K562 (cell line): ENCODE measurements around the gene NTM. TPM values are rescaled to one million over a fixed set of nuclear protein-coding genes. Genes with fewer than 3 reads are reported as not detected.

ENCODE experiments used
- ATAC-seq: fragments of 200-7000 bp; cut with Tn5 transposase; 3 replicates; pipeline ENCODE4 v1.9.1; 2020; ENCODE audit warnings: moderate library complexity
- BruUV-seq: library from RNA; stranded (reverse); fragments of 400-500 nt; replicated peaks from 2 replicates; lab custom pipeline; 2021; lab: Mats Ljungman, UMichigan
- CTCF ChIA-PET: fragments of 300-600 bp; formaldehyde crosslinking; extraction: SDS; loops from one replicate; lab custom pipeline; 2021; ENCODE audit warnings: low intra/inter-chr PET ratio; lab: Yijun Ruan, JAX
- POLR2A ChIA-PET: fragments of 300-600, 350-650 bp; sonication (Branson Sonifier 250); formaldehyde crosslinking; extraction: SDS; loops from one replicate; lab custom pipeline; 2021; ENCODE audit warnings: antibody characterized with exemption, inconsistent platforms; lab: Yijun Ruan, JAX
- DNase-seq, 4 experiments: peaks; one replicate each; pipeline versions ENCODE4 v3.0.0 to v3.0.0-alpha.2; 2011 to 2018; ENCODE audit warnings: low spot score in 3 of 4, mixed read lengths in 3 of 4; ENCODE audit errors: extremely low read depth in 1 of 4
- FAIRE-seq: peaks from 2 replicates; lab custom pipeline; 2011; peaks lifted over from hg19 to GRCh38; lab: Jason Lieb, UNC
- H2AFZ ChIP-seq: 2 replicates; pipeline ENCODE4 v1.6.0; 2011; ENCODE audit warnings: low read depth, low read length, control low read depth, inconsistent platforms
- H3K27ac ChIP-seq: fragments of 200-600 bp; 3 replicates; pipeline ENCODE4 v1.8.0; 2011; ENCODE audit warnings: low read depth, mild to moderate bottlenecking, control low read depth, inconsistent platforms, low read length, moderate library complexity, mixed read lengths; ENCODE audit errors: extremely low read depth
- H3K27me3 ChIP-seq, 2 experiments: fragments of 300-600 bp in 1 of 2; 2 replicates in 1 of 2; 3 replicates in 1 of 2; pipeline versions ENCODE4 v1.6.0 to v1.8.0; 2011; ENCODE audit warnings: inconsistent platforms in 2 of 2, low read length in 2 of 2, mild to moderate bottlenecking in 1 of 2, mixed read lengths in 1 of 2, moderate library complexity in 1 of 2; ENCODE audit not compliant: control insufficient read depth in 2 of 2, insufficient read depth in 2 of 2
- H3K36me3 ChIP-seq: fragments of 300-600 bp; 3 replicates; pipeline ENCODE4 v1.8.0; 2011; ENCODE audit warnings: mild to moderate bottlenecking, low read length, inconsistent platforms; ENCODE audit not compliant: control insufficient read depth, insufficient read depth
- H3K4me1 ChIP-seq, 2 experiments: fragments of 200-600 bp in 1 of 2; replicated peaks in 1 of 2; 2 replicates in 1 of 2; 3 replicates in 1 of 2; pipeline versions ENCODE4 v1.5.1 to v1.8.0; 2011; ENCODE audit warnings: inconsistent platforms in 2 of 2, low read length in 2 of 2, mild to moderate bottlenecking in 1 of 2, mixed read lengths in 1 of 2, moderate library complexity in 1 of 2; ENCODE audit not compliant: control insufficient read depth in 2 of 2, insufficient read depth in 2 of 2
- H3K4me2 ChIP-seq: 2 replicates; pipeline ENCODE4 v1.6.1; 2011; ENCODE audit warnings: low read length, control low read depth, inconsistent platforms, mixed read lengths; ENCODE audit not compliant: insufficient read depth
- H3K4me3 ChIP-seq: fragments of 200-600 bp; sonication (generic), shearing (Covaris generic); 2 replicates; pipeline ENCODE4 v1.5.1; 2016; ENCODE audit warnings: control low read depth, inconsistent platforms
- H3K79me2 ChIP-seq: fragments of 200-600 bp; 3 replicates; pipeline ENCODE4 v1.8.0; 2011; ENCODE audit warnings: low read length, inconsistent platforms; ENCODE audit not compliant: control insufficient read depth, insufficient read depth
- H3K9ac ChIP-seq, 2 experiments: 2 replicates each; pipeline versions ENCODE4 v1.6.0 to v1.6.1; 2011; ENCODE audit warnings: low read depth in 2 of 2, low read length in 2 of 2, control low read depth in 1 of 2, inconsistent platforms in 1 of 2, mild to moderate bottlenecking in 1 of 2, mixed read lengths in 1 of 2; ENCODE audit not compliant: insufficient read depth in 1 of 2
- H3K9me1 ChIP-seq: one replicate; pipeline ENCODE4 v1.6.0; 2011; ENCODE audit warnings: inconsistent platforms, mild to moderate bottlenecking, low read length, moderate library complexity; ENCODE audit not compliant: control insufficient read depth, insufficient read depth
- H3K9me3 ChIP-seq: replicated peaks from 2 replicates; pipeline ENCODE4 v1.5.1; 2011; ENCODE audit warnings: low read depth, low read length, inconsistent platforms; ENCODE audit not compliant: control insufficient read depth, insufficient read depth
- H4K20me1 ChIP-seq: replicated peaks from 2 replicates; pipeline ENCODE4 v1.6.1; 2011; ENCODE audit warnings: low read length, inconsistent platforms, mixed read lengths; ENCODE audit not compliant: control insufficient read depth, insufficient read depth
- BCOR ChIP-seq: fragments of 450-650 bp; IDR thresholded peaks from 2 replicates; pipeline ENCODE4 v1.6.1; 2016
- CREM ChIP-seq: IDR thresholded peaks from 2 replicates; pipeline ENCODE4 v1.6.1; 2014; ENCODE audit warnings: antibody characterized with exemption, low read depth
- DDX20 ChIP-seq: fragments of 450-650 bp; IDR thresholded peaks from 2 replicates; pipeline ENCODE4 v1.6.1; 2016; ENCODE audit warnings: missing genetic modification characterization, low read depth, mild to moderate bottlenecking, missing compliant biosample characterization, moderate library complexity
- LARP7 ChIP-seq: fragments of 450-650 bp; IDR thresholded peaks from 2 replicates; pipeline ENCODE4 v1.6.1; 2016
- NFXL1 ChIP-seq: fragments of 450-650 bp; formaldehyde crosslinking; IDR thresholded peaks from 2 replicates; pipeline ENCODE4 v1.4.0; 2021; ENCODE audit warnings: mild to moderate bottlenecking
- NR0B1 ChIP-seq: fragments of 450-650 bp; IDR thresholded peaks from one replicate; pipeline ENCODE4 v1.6.1; 2018; ENCODE audit warnings: mild to moderate bottlenecking, moderate library complexity; ENCODE audit not compliant: partially characterized antibody
- PHF20 ChIP-seq: fragments of 450-650 bp; IDR thresholded peaks from 2 replicates; pipeline ENCODE4 v1.6.1; 2018; ENCODE audit not compliant: partially characterized antibody
- PYGO2 ChIP-seq: fragments of 450-650 bp; IDR thresholded peaks from 2 replicates; pipeline ENCODE4 v1.6.1; 2016; ENCODE audit warnings: mild to moderate bottlenecking, missing genetic modification characterization, moderate library complexity, missing compliant biosample characterization
- RBFOX2 ChIP-seq: fragments of 200-400 bp; formaldehyde crosslinking; IDR thresholded peaks from 2 replicates; pipeline ENCODE4 v1.6.1; 2017; ENCODE audit warnings: low read depth, mild to moderate bottlenecking, low read length, moderate library complexity
- TOE1 ChIP-seq, 2 experiments: fragments of 450-650 bp in 1 of 2; sonication (generic) in 1 of 2; formaldehyde crosslinking in 1 of 2; IDR thresholded peaks; 2 replicates each; pipeline versions ENCODE4 v1.7.1 to v1.8.0; 2016 to 2022; ENCODE audit warnings: borderline replicate concordance in 2 of 2, mild to moderate bottlenecking in 2 of 2, antibody characterized with exemption in 1 of 2, inconsistent platforms in 1 of 2, low read depth in 1 of 2, missing genetic modification reagents in 1 of 2, moderate library complexity in 1 of 2
- ZNF124 ChIP-seq: sonication (generic); formaldehyde crosslinking; IDR thresholded peaks from 2 replicates; pipeline ENCODE4 v1.8.1; 2022; ENCODE audit warnings: missing genetic modification reagents
- ZNF282 ChIP-seq: sonication (generic); formaldehyde crosslinking; IDR thresholded peaks from 2 replicates; pipeline ENCODE4 v1.8.1; 2023; ENCODE audit warnings: missing genetic modification reagents
- ZNF551 ChIP-seq: fragments of 250-450 bp; sonication (Bioruptor Pico); IDR thresholded peaks from 2 replicates; pipeline ENCODE4 v1.5.0; 2021; ENCODE audit warnings: mild to moderate bottlenecking, moderate library complexity
- ZNF75A ChIP-seq: fragments of 450-650 bp; formaldehyde crosslinking; IDR thresholded peaks from 2 replicates; pipeline ENCODE4 v1.4.0; 2020; ENCODE audit warnings: mild to moderate bottlenecking
- WGBS: fragments of 100-300 bp; shearing (Covaris generic); methylation state at CpG from one replicate; pipeline ENCODE4 v1.1.6; 2016; ENCODE audit warnings: low coverage, mixed read lengths; ENCODE audit not compliant: insufficient coverage; ENCODE audit errors: missing lambda C conversion rate; 5-methylcytosine and 5-hydroxymethylcytosine counted together
- in situ Hi-C: fragments of 300-500 bp; cut with MboI; formaldehyde crosslinking; loops from 4 replicates; pipeline ENCODE4 v1.15.0; 2018; ENCODE audit warnings: inconsistent platforms, mixed read lengths
- intact Hi-C: fragments of 100-400 bp; cut with micrococcal nuclease; formaldehyde crosslinking; loops from 2 replicates; pipeline ENCODE4 v1.14.2; 2022
- polyA plus RNA-seq, 8 experiments: library from polyadenylated mRNA; depleted of rRNA in 4 of 8; stranded (reverse) in 5 of 8; unstranded in 3 of 8; fragments of >200 nt; fragmentation: Nextera tagmentation in 2 of 8; fragmentation: Illumina TruSeq in 1 of 8; extraction: Ambion mirVana in 2 of 8; extraction: Trizol in 1 of 8; gene quantifications; 2 replicates each; pipeline versions ENCODE4 v1.2.1 to v1.2.3, GENCODE V29; 2011 to 2014; ENCODE audit warnings: inconsistent platforms in 1 of 8, missing spikeins in 1 of 8
- total RNA-seq, 7 experiments: library from RNA; depleted of rRNA in 6 of 7; stranded (reverse); fragments of >200 nt in 6 of 7; fragmentation: Illumina TruSeq in 2 of 7; extraction: Trizol in 2 of 7; gene quantifications; 2 replicates each; pipeline versions ENCODE4 v1.2.1 to v1.2.3, GENCODE V29; 2011 to 2021; ENCODE audit warnings: low replicate concordance in 1 of 7
- TF ChIP-seq, protein P1 (sequence below): fragments of 450-650 bp; IDR thresholded peaks from 2 replicates; pipeline ENCODE4 v1.6.1; 2016; ENCODE audit warnings: low read depth

The NTM gene
- total and polyA plus RNA-seq, 9 of the 15 experiments (the other 6 are each of a cell fraction or from before 2014, with no cell fraction given): not detected

GRCh38 chr11:132123449-132123848 is 753.0 kb downstream of the NTM start:
- in situ Hi-C loops: no loop called here
- no TSS peak for BruUV-seq
- FAIRE-seq: no peak
- TF ChIP-seq RBFOX2 (no peak), BCOR (no peak), ZNF75A (CRISPR knock-in tag) (no peak), NR0B1 (no peak), TOE1 (IDR thresholded peaks at IDR 0.05; ENCODE audit: borderline replicate concordance) (no peak), TOE1 (CRISPR knock-in tag; IDR thresholded peaks at IDR 0.05; ENCODE audit: borderline replicate concordance, low read depth) (no peak), PYGO2 (tag) (no peak), ZNF124 (CRISPR knock-in tag) (no peak), LARP7 (no peak), DDX20 (tag) (no peak), PHF20 (no peak), ZNF282 (CRISPR knock-in tag) (no peak), NFXL1 (CRISPR knock-in tag) (no peak), CREM (no peak), ZNF551 (CRISPR knock-in tag) (no peak)
- TF ChIP-seq, protein P1, sequence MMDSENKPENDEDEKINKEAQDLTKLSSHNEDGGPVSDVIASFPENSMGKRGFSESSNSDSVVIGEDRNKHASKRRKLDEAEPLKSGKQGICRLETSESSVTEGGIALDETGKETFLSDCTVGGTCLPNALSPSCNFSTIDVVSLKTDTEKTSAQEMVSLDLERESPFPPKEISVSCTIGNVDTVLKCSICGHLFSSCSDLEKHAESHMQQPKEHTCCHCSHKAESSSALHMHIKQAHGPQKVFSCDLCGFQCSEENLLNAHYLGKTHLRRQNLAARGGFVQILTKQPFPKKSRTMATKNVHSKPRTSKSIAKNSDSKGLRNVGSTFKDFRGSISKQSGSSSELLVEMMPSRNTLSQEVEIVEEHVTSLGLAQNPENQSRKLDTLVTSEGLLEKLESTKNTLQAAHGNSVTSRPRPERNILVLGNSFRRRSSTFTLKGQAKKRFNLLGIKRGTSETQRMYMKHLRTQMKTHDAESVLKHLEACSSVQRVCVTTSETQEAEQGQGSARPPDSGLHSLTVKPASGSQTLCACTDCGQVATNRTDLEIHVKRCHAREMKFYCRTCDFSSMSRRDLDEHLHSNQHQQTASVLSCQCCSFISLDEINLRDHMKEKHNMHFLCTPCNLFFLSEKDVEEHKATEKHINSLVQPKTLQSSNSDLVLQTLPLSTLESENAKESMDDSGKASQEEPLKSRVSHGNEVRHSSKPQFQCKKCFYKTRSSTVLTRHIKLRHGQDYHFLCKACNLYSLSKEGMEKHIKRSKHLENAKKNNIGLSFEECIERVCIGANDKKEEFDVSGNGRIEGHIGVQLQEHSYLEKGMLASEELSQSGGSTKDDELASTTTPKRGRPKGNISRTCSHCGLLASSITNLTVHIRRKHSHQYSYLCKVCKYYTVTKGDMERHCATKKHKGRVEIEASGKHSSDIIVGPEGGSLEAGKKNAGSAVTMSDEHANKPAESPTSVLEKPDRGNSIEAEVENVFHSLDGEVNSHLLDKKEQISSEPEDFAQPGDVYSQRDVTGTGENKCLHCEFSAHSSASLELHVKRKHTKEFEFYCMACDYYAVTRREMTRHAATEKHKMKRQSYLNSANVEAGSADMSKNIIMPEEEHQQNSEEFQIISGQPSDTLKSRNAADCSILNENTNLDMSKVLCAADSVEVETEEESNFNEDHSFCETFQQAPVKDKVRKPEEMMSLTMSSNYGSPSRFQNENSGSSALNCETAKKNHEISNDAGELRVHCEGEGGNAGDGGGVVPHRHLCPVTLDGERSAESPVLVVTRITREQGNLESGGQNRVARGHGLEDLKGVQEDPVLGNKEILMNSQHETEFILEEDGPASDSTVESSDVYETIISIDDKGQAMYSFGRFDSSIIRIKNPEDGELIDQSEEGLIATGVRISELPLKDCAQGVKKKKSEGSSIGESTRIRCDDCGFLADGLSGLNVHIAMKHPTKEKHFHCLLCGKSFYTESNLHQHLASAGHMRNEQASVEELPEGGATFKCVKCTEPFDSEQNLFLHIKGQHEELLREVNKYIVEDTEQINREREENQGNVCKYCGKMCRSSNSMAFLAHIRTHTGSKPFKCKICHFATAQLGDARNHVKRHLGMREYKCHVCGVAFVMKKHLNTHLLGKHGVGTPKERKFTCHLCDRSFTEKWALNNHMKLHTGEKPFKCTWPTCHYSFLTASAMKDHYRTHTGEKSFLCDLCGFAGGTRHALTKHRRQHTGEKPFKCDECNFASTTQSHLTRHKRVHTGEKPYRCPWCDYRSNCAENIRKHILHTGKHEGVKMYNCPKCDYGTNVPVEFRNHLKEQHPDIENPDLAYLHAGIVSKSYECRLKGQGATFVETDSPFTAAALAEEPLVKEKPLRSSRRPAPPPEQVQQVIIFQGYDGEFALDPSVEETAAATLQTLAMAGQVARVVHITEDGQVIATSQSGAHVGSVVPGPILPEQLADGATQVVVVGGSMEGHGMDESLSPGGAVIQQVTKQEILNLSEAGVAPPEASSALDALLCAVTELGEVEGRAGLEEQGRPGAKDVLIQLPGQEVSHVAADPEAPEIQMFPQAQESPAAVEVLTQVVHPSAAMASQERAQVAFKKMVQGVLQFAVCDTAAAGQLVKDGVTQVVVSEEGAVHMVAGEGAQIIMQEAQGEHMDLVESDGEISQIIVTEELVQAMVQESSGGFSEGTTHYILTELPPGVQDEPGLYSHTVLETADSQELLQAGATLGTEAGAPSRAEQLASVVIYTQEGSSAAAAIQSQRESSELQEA: no peak

More at GRCh38 chr11:132123449-132123848, 753.0 kb downstream of the NTM start:
- Histone ChIP-seq H4K20me1 (no peaks in the 10 kb centered on the region), H3K4me1 (no peaks in the 10 kb centered on the region), H2AFZ (no peak overlapping the region), H3K27me3 (no peaks in the 10 kb centered on the region), H3K9ac (no peak overlapping the region), H3K9me1 (no peaks in the 10 kb centered on the region), H3K4me3 (no peak overlapping the region), H3K9me3 (no peaks in the 10 kb centered on the region; the same call in 1 of the 2 replicates), H3K79me2 (no peaks in the 10 kb centered on the region), H3K4me2 (no peak overlapping the region), H3K27ac (no peak overlapping the region), H3K36me3 (no peaks in the 10 kb centered on the region)
- no peak for ATAC-seq
- ChIA-PET CTCF (no interaction called here), POLR2A (interaction anchor here (0.7 kb wide), 1 partner anchor 18 kb away, joined by 6 read pairs; no protein-coding TSS in a partner anchor)
- intact Hi-C loops: no loop called here
- no peak for DNase-seq
- under 1% methylated on average over 10 of the region's 10 CpGs for WGBS
